LNCaP clone FGC (cell line): ENCODE results near the gene PDE3B.
"Not testable (repeated sequence)": the region's sequence is repeated elsewhere in the genome, so short reads cannot be mapped to it uniquely, and the experiment has no call there.

Experiments used
- DNase-seq: peaks from one replicate; pipeline ENCODE4 v3.0.0-alpha.2; 2011; ENCODE audit warnings: low read depth
- H3K4me3 ChIP-seq: 2 replicates; pipeline ENCODE4 v1.5.1; 2011; ENCODE audit warnings: mild to moderate bottlenecking, low read depth, low read length, control low read depth
- CTCF ChIP-seq: IDR thresholded peaks from 2 replicates; pipeline ENCODE4 v1.5.1; 2012; ENCODE audit warnings: mild to moderate bottlenecking; ENCODE audit not compliant: control insufficient read depth, insufficient read depth; ENCODE audit errors: extremely low read depth

PDE3B gene

GRCh38 chr11:14725150-14725549 is 81.5 kb downstream of the PDE3B start:
- H3K4me3 ChIP-seq = no peak overlapping the region
- no peak for TF ChIP-seq CTCF
- DNase-seq = no peak

GRCh38 chr11:14727215-14727614 is 83.6 kb downstream of the PDE3B start:
- H3K4me3 ChIP-seq = no peak overlapping the region
- no peak for TF ChIP-seq CTCF
- no peak for DNase-seq

- no peak overlapping the region for H3K4me3 ChIP-seq
- DNase-seq = no peak
- no peak for TF ChIP-seq CTCF
These were observed 84.1 kb downstream of the PDE3B start for GRCh38 chr11:14727746-14728145.

- DNase-seq, H3K4me3 ChIP-seq: not testable (repeated sequence)
These were observed 96.9 kb downstream of the PDE3B start for GRCh38 chr11:14740539-14740938.

- H3K4me3 ChIP-seq = no peak overlapping the region
- no peak for DNase-seq
- no peak for TF ChIP-seq CTCF
These were observed 97.6 kb downstream of the PDE3B start for GRCh38 chr11:14741195-14741594.

- H3K4me3 ChIP-seq = no peak overlapping the region
- TF ChIP-seq CTCF = no peak
- DNase-seq = no peak
These were observed 99.4 kb downstream of the PDE3B start for GRCh38 chr11:14742849-14743559.

- DNase-seq = not testable (repeated sequence)
These were observed 100.1 kb downstream of the PDE3B start for GRCh38 chr11:14743667-14744066.

GRCh38 chr11:14746857-14747395 is 103.3 kb downstream of the PDE3B start:
- no peak for DNase-seq
- no peak for TF ChIP-seq CTCF
- no peak overlapping the region for H3K4me3 ChIP-seq

More at GRCh38 chr11:14743667-14744066, 100.1 kb downstream of the PDE3B start:
- not testable (repeated sequence) for H3K4me3 ChIP-seq
